Esophagus muscularis mucosa (tissue), 4 donors: Measurements from ENCODE around the gene NRK. TPM values are rescaled to one million over a fixed set of nuclear protein-coding genes. Genes with fewer than 3 reads are reported as not detected.

Experiments
- DNase-seq: peaks from one replicate; pipeline ENCODE4 v3.0.0-alpha.2; 2017; ENCODE audit errors: extremely low spot score
- H3K27ac ChIP-seq, 4 donors: fragments of 200-600 bp; sonication (generic); replicated peaks in 1 of 4; 1 replicate in 3 of 4; 2 replicates in 1 of 4; pipeline ENCODE4 v1.5.1; 2016 to 2019; ENCODE audit warnings: mild to moderate bottlenecking in 1 of 4
- H3K27me3 ChIP-seq, 4 donors: fragments of 200-600 bp; sonication (generic); one replicate each; pipeline versions ENCODE4 v1.5.1 to v1.6.0; 2016 to 2019
- H3K36me3 ChIP-seq, 4 donors: fragments of 200-600 bp; sonication (generic); one replicate each; pipeline ENCODE4 v1.5.1; 2016 to 2019
- H3K4me1 ChIP-seq, 4 donors: fragments of 200-600 bp; sonication (generic); one replicate each; pipeline ENCODE4 v1.5.1; 2016 to 2019
- H3K4me3 ChIP-seq, 4 donors: fragments of 200-600 bp; sonication (generic); 1 replicate in 2 of 4; 2 replicates in 2 of 4; pipeline ENCODE4 v1.5.1; 2016 to 2019; ENCODE audit warnings: mild to moderate bottlenecking in 4 of 4, moderate library complexity in 1 of 4
- H3K9me3 ChIP-seq, 4 donors: fragments of 200-600 bp; sonication (generic); 1 replicate in 3 of 4; 2 replicates in 1 of 4; pipeline ENCODE4 v1.5.1; 2016 to 2019
- EP300 ChIP-seq: sonication (generic); formaldehyde crosslinking; IDR thresholded peaks from one replicate; pipeline ENCODE4 v1.6.1; 2017; ENCODE audit warnings: antibody characterized with exemption
- POLR2A ChIP-seq: fragments of 450-650 bp; IDR thresholded peaks from one replicate; pipeline ENCODE4 v1.6.1; 2017; ENCODE audit warnings: antibody characterized with exemption, moderate library complexity, mild to moderate bottlenecking, low read depth
- POLR2AphosphoS5 ChIP-seq, 2 donors: sonication (generic); formaldehyde crosslinking; IDR thresholded peaks; one replicate each; pipeline ENCODE4 v1.6.1; 2017; ENCODE audit warnings: antibody characterized with exemption in 2 of 2
- WGBS: methylation state at CpG from one replicate; pipeline ENCODE4 v1.1.5; 2018; 5-methylcytosine and 5-hydroxymethylcytosine counted together
- intact Hi-C: fragments of 100-400 bp; cut with DNase I; formaldehyde crosslinking; loops from one replicate; pipeline ENCODE4 v1.15.1; 2023
- total RNA-seq, 4 donors: library from RNA; depleted of rRNA; stranded (reverse); fragments of >200 nt; gene quantifications; one replicate each; pipeline versions ENCODE4 v1.1.0 to v1.2.1, GENCODE V29; 2016
- TF ChIP-seq, protein P1 (sequence below), 3 experiments: fragments of 200-600 bp in 2 of 3; fragments of 450-650 bp in 1 of 3; sonication (generic) in 2 of 3; IDR thresholded peaks; one replicate each; pipeline ENCODE4 v1.5.1; 2017 to 2019; ENCODE audit warnings: antibody characterized with exemption in 3 of 3, mild to moderate bottlenecking in 2 of 3, moderate library complexity in 1 of 3

The NRK gene
- total RNA-seq, 4 donors from 2014 or later, result 2.7 to 10.8 (median 5.8) TPM

DNA sequence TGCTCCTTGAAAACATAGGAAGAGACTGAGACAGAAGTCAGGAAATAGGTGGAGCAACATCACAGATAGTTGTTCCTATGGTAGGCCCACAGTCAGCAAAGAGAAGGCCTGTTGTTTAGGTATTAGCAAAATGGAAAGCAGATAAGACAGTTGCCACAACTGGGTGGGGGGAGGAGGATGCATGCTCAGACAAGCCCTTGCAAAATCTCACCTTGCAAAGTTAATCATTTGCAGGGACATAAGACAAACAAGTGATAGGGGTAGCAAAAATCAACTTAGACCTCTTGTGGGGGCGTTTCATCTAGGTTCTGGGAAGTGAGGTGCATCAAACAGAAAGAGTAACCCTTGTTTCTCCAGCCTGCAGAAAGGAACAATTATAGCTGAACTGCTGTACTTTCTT is 185.5 kb downstream of the NRK start:
- Histone ChIP-seq H3K27ac (no peak overlapping the region), H3K4me1 (no peaks in the 10 kb centered on the region), H3K4me3 (no peak overlapping the region), H3K9me3 (no peaks in the 10 kb centered on the region), H3K36me3 (no peaks in the 10 kb centered on the region), H3K27me3 (no peaks in the 10 kb centered on the region)
- intact Hi-C loops, result no loop called here
- no peak for DNase-seq
- 29% methylated on average over 1 of the region's 1 CpG for WGBS
- TF ChIP-seq POLR2A, result no peak
- TF ChIP-seq, protein P1, sequence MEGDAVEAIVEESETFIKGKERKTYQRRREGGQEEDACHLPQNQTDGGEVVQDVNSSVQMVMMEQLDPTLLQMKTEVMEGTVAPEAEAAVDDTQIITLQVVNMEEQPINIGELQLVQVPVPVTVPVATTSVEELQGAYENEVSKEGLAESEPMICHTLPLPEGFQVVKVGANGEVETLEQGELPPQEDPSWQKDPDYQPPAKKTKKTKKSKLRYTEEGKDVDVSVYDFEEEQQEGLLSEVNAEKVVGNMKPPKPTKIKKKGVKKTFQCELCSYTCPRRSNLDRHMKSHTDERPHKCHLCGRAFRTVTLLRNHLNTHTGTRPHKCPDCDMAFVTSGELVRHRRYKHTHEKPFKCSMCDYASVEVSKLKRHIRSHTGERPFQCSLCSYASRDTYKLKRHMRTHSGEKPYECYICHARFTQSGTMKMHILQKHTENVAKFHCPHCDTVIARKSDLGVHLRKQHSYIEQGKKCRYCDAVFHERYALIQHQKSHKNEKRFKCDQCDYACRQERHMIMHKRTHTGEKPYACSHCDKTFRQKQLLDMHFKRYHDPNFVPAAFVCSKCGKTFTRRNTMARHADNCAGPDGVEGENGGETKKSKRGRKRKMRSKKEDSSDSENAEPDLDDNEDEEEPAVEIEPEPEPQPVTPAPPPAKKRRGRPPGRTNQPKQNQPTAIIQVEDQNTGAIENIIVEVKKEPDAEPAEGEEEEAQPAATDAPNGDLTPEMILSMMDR (IDR thresholded peaks at IDR 0.05), result no peak
- TF ChIP-seq EP300, result no peak
- no peak for TF ChIP-seq POLR2AphosphoS5 (IDR thresholded peaks at IDR 0.05)

Other genes with a start within 250 kb of the NRK start
- not detected for gene SERPINA7, start 216.2 kb downstream of the NRK start, total RNA-seq